ENCODE measurements around the gene PLK3. TPM values are rescaled to one million over a fixed set of nuclear protein-coding genes. Genes with fewer than 3 reads are reported as not detected.

PLK3 gene
- total and polyA plus RNA-seq, 12 donors: 4.4 to 51.8 (median 17.1) TPM

- Histone ChIP-seq H3K27ac (peak within 1 kb of the TSS in 2 of 5 donors; percentile 28 to 45), H3K27me3 (no peaks in the 10 kb centered on the region), H3K36me3 (replicated peaks in 1 of 2) (no peaks in the 10 kb centered on the region), H3K4me3 (peak within 1 kb of the TSS in 2 of 4 donors; percentile 50 to 71), H3K9me3 (replicated peaks in 1 of 3) (no peaks in the 10 kb centered on the region), H3K4me1 (replicated peaks in 1 of 2) (peaks cover 5 to 19% of the 10 kb centered on the region in 2 donors)
- DNase-seq: peak; percentile 67 to 81 (median 76)
- 2 to 8% (median 2%) methylated on average over 4 to 72 of the region's 72 CpGs for WGBS, 4 donors
- peak in 1 of 2 donors; percentile 54 for TF ChIP-seq POLR2A (IDR thresholded peaks at IDR 0.05)
- no peak for TF ChIP-seq CTCF (IDR thresholded peaks at IDR 0.05)
- intact Hi-C loops (cut with DNase I): loop anchor here in 1 of 2 donors (5.0 kb wide), 1 partner anchor 159 kb away; no protein-coding TSS in a partner anchor
These were observed 42.9 kb downstream of the PLK3 start, which contains the start of gene PTCH2 for GRCh38 chr1:44842862-44843655. Gene PTCH2 (minus strand): TSS chr1:44843253. CDS start chr1:44842932, 321 bp downstream.

- intact Hi-C loops (cut with DNase I): loop anchor here in 1 of 2 donors (5.0 kb wide), 1 partner anchor 140 kb away; the partner anchor contains the start of gene EIF2B3
- DNase-seq: no peak
- Histone ChIP-seq H3K9me3 (replicated peaks in 1 of 3) (no peaks in the 10 kb centered on the region), H3K4me3 (no peak overlapping the region), H3K4me1 (replicated peaks in 1 of 2) (peaks cover 5 to 36% of the 10 kb centered on the region in 2 donors), H3K27ac (no peak overlapping the region), H3K27me3 (no peaks in the 10 kb centered on the region), H3K36me3 (replicated peaks in 1 of 2) (no peaks in the 10 kb centered on the region)
- TF ChIP-seq CTCF (IDR thresholded peaks at IDR 0.05): no peak
- TF ChIP-seq POLR2A (IDR thresholded peaks at IDR 0.05): no peak
- 57 to 70% (median 64%) methylated on average over 1 of the region's 1 CpG for WGBS, 4 donors
These were observed 46.8 kb downstream of the PLK3 start for GRCh38 chr1:44846985-44847384.

DNA sequence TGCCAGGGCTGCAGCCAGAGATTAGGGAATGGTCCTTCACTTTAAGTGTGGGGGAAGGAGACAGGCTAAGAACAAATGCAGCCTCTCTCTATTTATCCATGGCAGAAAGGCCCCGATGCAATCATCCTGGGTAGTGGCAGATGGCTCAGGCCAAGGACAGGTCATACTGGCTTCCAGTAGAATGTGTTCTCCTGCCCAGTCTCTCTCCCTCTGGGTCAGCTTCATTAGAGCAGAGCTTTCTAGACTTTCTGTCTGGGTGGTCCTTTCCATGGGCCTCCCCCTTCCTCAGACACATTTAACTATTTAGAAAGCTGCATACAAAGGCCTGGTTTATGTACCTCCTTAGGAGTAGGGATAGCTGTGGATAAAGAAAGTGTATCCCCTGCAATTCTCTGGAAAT, 47.7 kb downstream of the PLK3 start:
- intact Hi-C loops (cut with DNase I): loop anchor here in 1 of 2 donors (5.0 kb wide), 1 partner anchor 139 kb away; the partner anchor contains the start of gene EIF2B3
- peak in 3 of 7 donors; percentile 60 to 63 (median 62) for DNase-seq
- H3K27me3 ChIP-seq: no peaks in the 10 kb centered on the region
- TF ChIP-seq CTCF (IDR thresholded peaks at IDR 0.05): no peak
- no peak for TF ChIP-seq POLR2A (IDR thresholded peaks at IDR 0.05)
- no peak overlapping the region for H3K4me3 ChIP-seq
- H3K27ac ChIP-seq: peak overlapping the region in 1 of 5 donors; percentile 44
- no peaks in the 10 kb centered on the region for H3K9me3 ChIP-seq (replicated peaks in 1 of 3)
- no peaks in the 10 kb centered on the region for H3K36me3 ChIP-seq (replicated peaks in 1 of 2)
- WGBS, 4 donors: 0 to 45% (median 12%) methylated on average over 1 of the region's 1 CpG
- peaks cover under 1 to 29% of the 10 kb centered on the region in 2 donors for H3K4me1 ChIP-seq (replicated peaks in 1 of 2)

- no peak for DNase-seq
- Histone ChIP-seq H3K9me3 (replicated peaks in 1 of 3) (no peaks in the 10 kb centered on the region), H3K4me1 (replicated peaks in 1 of 2) (peaks cover 0 to 26% of the 10 kb centered on the region in 2 donors), H3K27me3 (no peaks in the 10 kb centered on the region), H3K27ac (peak overlapping the region in 1 of 5 donors; percentile 44), H3K36me3 (replicated peaks in 1 of 2) (no peaks in the 10 kb centered on the region), H3K4me3 (no peak overlapping the region)
- WGBS, 4 donors: 76 to 86% (median 80%) methylated on average over 7 of the region's 7 CpGs
- no peak for TF ChIP-seq CTCF (IDR thresholded peaks at IDR 0.05)
- no peak for TF ChIP-seq POLR2A (IDR thresholded peaks at IDR 0.05)
- intact Hi-C loops (cut with DNase I): loop anchor here in 1 of 2 donors (5.0 kb wide), 1 partner anchor 139 kb away; the partner anchor contains the start of gene EIF2B3
These were observed 48.4 kb downstream of the PLK3 start for GRCh38 chr1:44848456-44849181.

All from adrenal gland (tissue), 12 donors.